Fibroblast of villous mesenchyme (primary cell): ENCODE measurements around the gene MRPL10. TPM values are rescaled to one million over a fixed set of nuclear protein-coding genes. Genes with fewer than 3 reads are reported as not detected.

ENCODE experiments used
- DNase-seq: peaks from one replicate; pipeline ENCODE4 v3.0.0-alpha.2; 2010; ENCODE audit warnings: low read depth
- H3K4me3 ChIP-seq: 2 replicates; pipeline ENCODE4 v1.5.1; 2011; ENCODE audit warnings: low read depth, mild to moderate bottlenecking, low read length
- total RNA-seq: library from RNA; depleted of rRNA; stranded (reverse); fragments of >200 nt; gene quantifications from 2 replicates; pipeline ENCODE4 v1.2.3, GENCODE V29; 2012
- TF ChIP-seq, protein P1 (sequence below): IDR thresholded peaks from 2 replicates; pipeline ENCODE4 v1.5.1; 2012; ENCODE audit warnings: low read depth, mild to moderate bottlenecking, low read length; ENCODE audit not compliant: insufficient read depth

MRPL10 gene
- total RNA-seq, 1 donor = 20.7 TPM

DNA sequence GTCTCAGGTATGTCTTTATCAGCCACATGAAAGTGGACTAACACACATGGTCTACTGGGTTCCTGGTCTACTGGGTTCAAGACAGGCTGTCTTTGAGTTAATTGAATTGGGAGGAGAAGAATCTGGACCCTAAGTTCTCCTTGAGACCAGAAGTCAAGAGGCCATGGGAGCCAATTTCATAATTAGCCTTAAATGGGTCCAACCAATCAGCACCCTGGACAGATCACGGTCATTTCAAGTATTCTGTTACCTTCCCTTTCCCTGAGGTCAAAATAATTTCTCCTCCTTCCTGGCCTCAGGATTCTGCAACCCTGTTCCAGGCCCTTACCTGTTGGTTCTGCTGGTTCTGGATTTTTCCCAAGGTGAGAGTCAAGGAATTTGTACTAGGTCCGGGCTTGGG is 33.5 kb downstream of the MRPL10 start:
- no peak overlapping the region for H3K4me3 ChIP-seq
- TF ChIP-seq, protein P1, sequence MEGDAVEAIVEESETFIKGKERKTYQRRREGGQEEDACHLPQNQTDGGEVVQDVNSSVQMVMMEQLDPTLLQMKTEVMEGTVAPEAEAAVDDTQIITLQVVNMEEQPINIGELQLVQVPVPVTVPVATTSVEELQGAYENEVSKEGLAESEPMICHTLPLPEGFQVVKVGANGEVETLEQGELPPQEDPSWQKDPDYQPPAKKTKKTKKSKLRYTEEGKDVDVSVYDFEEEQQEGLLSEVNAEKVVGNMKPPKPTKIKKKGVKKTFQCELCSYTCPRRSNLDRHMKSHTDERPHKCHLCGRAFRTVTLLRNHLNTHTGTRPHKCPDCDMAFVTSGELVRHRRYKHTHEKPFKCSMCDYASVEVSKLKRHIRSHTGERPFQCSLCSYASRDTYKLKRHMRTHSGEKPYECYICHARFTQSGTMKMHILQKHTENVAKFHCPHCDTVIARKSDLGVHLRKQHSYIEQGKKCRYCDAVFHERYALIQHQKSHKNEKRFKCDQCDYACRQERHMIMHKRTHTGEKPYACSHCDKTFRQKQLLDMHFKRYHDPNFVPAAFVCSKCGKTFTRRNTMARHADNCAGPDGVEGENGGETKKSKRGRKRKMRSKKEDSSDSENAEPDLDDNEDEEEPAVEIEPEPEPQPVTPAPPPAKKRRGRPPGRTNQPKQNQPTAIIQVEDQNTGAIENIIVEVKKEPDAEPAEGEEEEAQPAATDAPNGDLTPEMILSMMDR = no peak
- peak; percentile 19 for DNase-seq

DNA sequence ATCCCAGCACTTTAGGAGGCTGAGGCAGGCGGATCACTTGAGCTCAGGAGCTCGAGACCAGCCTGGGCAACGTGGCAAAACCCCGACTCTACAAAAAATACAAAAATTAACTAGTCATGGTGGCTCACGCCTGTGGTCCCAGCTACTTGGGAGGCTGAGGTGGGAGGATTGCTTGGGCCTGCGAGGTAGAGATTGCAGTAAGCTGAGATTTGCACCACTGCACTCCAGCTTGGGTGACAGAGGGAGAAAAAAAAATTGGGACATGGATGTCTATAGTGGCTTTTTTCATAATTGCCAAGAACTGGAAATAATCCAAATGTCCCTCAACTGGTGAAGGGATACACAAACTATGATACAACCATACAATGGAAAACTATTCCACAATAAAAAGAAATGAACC is 38.4 kb downstream of the MRPL10 start:
- DNase-seq = no peak
- TF ChIP-seq, protein P1 = no peak
- H3K4me3 ChIP-seq = no peak overlapping the region

DNA sequence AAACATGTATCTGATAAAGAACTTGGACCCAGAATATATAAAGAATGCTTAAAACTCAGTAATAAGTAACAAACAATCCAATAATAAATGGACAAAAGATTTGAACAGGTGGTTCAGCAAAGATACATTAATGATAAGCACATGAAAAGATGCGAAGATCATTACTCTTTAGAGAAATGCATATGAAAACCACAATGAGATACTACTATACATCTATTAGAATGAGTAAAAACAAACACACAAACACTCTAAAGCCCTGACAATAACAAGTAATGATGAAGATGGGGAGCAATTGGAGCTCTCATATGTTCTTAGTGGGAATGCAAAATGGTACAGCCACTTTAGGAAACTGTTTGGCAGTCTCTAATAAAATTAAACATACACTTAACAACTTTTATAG is 38.9 kb downstream of the MRPL10 start:
- TF ChIP-seq, protein P1 = no peak
- no peak for DNase-seq
- H3K4me3 ChIP-seq = no peak overlapping the region

GRCh38 chr17:47791025-47791424 is 40.3 kb downstream of the MRPL10 start:
- no peak for DNase-seq
- TF ChIP-seq, protein P1 = no peak
- H3K4me3 ChIP-seq = no peak overlapping the region

GRCh38 chr17:47789611-47790561 is 41.5 kb downstream of the MRPL10 start:
- TF ChIP-seq, protein P1 = peak; percentile 50
- peak; percentile 35 for DNase-seq
- peak overlapping the region; percentile 30 for H3K4me3 ChIP-seq

DNA sequence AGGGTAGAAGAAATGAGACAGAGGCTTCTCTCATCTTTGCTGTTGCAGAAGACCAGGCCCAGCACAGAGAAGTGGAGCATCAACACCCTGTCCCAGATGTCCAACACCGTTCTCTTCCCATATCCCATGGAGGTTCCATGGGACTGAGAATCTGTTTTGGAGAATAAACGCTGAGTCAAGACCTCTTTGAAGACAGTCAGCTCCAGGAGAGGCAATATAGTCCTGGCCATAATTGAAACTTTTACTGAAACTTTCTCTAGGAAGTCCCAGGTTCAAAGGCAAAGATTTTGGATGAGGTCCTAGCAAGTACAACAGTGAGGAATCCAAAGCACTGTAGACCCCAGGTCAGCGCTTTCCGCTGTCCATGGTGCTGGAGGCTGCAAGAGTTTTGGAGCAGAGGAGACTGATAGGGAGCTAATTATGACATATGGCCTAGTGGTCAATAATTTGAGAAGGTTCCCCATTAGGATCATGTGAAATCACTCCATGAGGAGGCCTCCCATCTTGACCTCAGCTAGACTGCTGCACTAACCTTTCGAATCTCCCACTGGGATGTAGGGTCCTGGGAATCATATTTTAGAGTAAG is 45.7 kb downstream of the MRPL10 start:
- TF ChIP-seq, protein P1 = no peak
- peak; percentile 44 for DNase-seq

More for the DNA sequence above, 45.7 kb downstream of the MRPL10 start:
- H3K4me3 ChIP-seq = no peak overlapping the region
